ENCODE data around the gene GABBR1. TPM values are rescaled to one million over a fixed set of nuclear protein-coding genes. Genes with fewer than 3 reads are reported as not detected.

The GABBR1 gene
- total RNA-seq, 1 experiment from 2014 or later, result 146 TPM

DNA sequence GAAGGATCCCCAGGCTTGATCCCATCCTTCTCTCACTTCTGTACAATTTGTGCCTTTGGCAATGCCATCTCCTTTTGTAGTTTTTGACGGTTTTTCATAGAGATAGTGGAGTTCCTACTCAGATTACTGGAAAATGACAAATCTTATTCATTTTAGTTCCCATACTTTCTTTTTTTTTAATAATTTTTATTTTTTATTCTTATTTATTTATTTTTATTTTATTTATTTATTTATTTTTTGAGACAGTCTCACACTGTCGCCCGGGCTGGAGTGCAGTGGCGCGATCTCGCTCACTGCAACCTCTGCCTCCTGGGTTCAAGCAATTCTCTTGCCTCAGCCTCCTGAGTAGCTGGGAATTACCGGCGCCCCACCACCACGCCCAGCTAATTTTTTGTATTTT is 4.3 kb upstream of the GABBR1 start:
- H2BK5ac ChIP-seq (ENCODE audit: insufficient read length, low read length), result no peak overlapping the region
- no peak overlapping the region for H2AK5ac ChIP-seq (ENCODE audit: insufficient read length, low read length)
- H2BK12ac ChIP-seq (ENCODE audit: insufficient read length, low read depth, low read length), result no peak overlapping the region
- no peak overlapping the region for H2BK120ac ChIP-seq (ENCODE audit: low read depth, low read length, poor library complexity, severe bottlenecking)
- Mint-ChIP-seq H3K4me3 (no peak overlapping the region), H3K36me3 (ENCODE audit: insufficient read depth in 1 of 3, low read depth in 3 of 3) (no peaks in the 10 kb centered on the region; a peak in 1 of 7 replicates), H3K4me1 (peaks cover 50 to 52% of the 10 kb centered on the region in 2 experiments), H3K27ac (no peak overlapping the region; a peak in 1 of 7 replicates), H3K9me3 (no peaks in the 10 kb centered on the region), H3K27me3 (ENCODE audit: low read depth) (no peaks in the 10 kb centered on the region; the same call in 1 of the 2 replicates)
- H2BK20ac ChIP-seq (ENCODE audit: low read depth, low read length, poor library complexity, severe bottlenecking), result no peak overlapping the region
- no peak overlapping the region for H3K4me2 ChIP-seq (ENCODE audit: insufficient read depth, insufficient read length, low read length)
- H3K23ac ChIP-seq (ENCODE audit: insufficient read length, low read depth, low read length), result no peak overlapping the region
- no peak overlapping the region for H3K27ac ChIP-seq (ENCODE audit: insufficient read length, low read depth, low read length)
- H2BK15ac ChIP-seq (ENCODE audit: low read depth, low read length), result no peak overlapping the region
- TF ChIP-seq, protein P1, sequence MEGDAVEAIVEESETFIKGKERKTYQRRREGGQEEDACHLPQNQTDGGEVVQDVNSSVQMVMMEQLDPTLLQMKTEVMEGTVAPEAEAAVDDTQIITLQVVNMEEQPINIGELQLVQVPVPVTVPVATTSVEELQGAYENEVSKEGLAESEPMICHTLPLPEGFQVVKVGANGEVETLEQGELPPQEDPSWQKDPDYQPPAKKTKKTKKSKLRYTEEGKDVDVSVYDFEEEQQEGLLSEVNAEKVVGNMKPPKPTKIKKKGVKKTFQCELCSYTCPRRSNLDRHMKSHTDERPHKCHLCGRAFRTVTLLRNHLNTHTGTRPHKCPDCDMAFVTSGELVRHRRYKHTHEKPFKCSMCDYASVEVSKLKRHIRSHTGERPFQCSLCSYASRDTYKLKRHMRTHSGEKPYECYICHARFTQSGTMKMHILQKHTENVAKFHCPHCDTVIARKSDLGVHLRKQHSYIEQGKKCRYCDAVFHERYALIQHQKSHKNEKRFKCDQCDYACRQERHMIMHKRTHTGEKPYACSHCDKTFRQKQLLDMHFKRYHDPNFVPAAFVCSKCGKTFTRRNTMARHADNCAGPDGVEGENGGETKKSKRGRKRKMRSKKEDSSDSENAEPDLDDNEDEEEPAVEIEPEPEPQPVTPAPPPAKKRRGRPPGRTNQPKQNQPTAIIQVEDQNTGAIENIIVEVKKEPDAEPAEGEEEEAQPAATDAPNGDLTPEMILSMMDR (conservative IDR thresholded peaks at IDR 0.05), result no peak
- H3K14ac ChIP-seq (ENCODE audit: insufficient read depth, low read length), result no peak overlapping the region
- H3K4me1 ChIP-seq (ENCODE audit: insufficient read depth, low read length), result peaks cover 2% of the 10 kb centered on the region; the same call in 1 of the 2 replicates
- no peak overlapping the region for H3K4ac ChIP-seq (ENCODE audit: low read depth, low read length)
- no peak overlapping the region for H3T11ph ChIP-seq (ENCODE audit: low read length)
- no peak for DNase-seq
- no peak overlapping the region for H3K18ac ChIP-seq (ENCODE audit: insufficient read length, low read depth, low read length)
- WGBS (ENCODE audit: extremely low coverage, insufficient read length, low lambda C conversion rate), result no CpG with 5 or more reads among the region's 9 CpGs
- H4K5ac ChIP-seq (ENCODE audit: insufficient read length, low read depth, low read length), result no peak overlapping the region
- H3K9ac ChIP-seq (ENCODE audit: extremely low read depth, insufficient read length, low read length), result no peak overlapping the region
- H3K9me3 ChIP-seq (ENCODE audit: control insufficient read depth, low read depth, low read length), result no peaks in the 10 kb centered on the region
- H3K79me1 ChIP-seq (ENCODE audit: insufficient read depth, low read depth, low read length, poor library complexity, severe bottlenecking), result no peaks in the 10 kb centered on the region
- no peak overlapping the region for H4K91ac ChIP-seq (ENCODE audit: insufficient read length, low read depth, low read length)
- H3K23me2 ChIP-seq (ENCODE audit: insufficient read length, low read depth, low read length, poor library complexity, severe bottlenecking), result peaks cover 9% of the 10 kb centered on the region
- no peaks in the 10 kb centered on the region for H4K20me1 ChIP-seq (ENCODE audit: control insufficient read depth, insufficient read depth, insufficient read length)
- no peaks in the 10 kb centered on the region for H3K27me3 ChIP-seq (ENCODE audit: insufficient read depth, low read length)
- no peaks in the 10 kb centered on the region for H3K79me2 ChIP-seq (ENCODE audit: insufficient read depth, low read length)
- no peak overlapping the region for H2AFZ ChIP-seq (ENCODE audit: low read length)
- no peak overlapping the region for H4K8ac ChIP-seq (replicated peaks; ENCODE audit: insufficient read length, low read depth, low read length)
- H3K56ac ChIP-seq (ENCODE audit: insufficient read length, low read depth, low read length), result no peak overlapping the region
